Neural crest cell (in vitro differentiated cells): ENCODE data around the gene PDE11A. TPM values are rescaled to one million over a fixed set of nuclear protein-coding genes. Genes with fewer than 3 reads are reported as not detected.

Experiments used
- DNase-seq: peaks from one replicate; pipeline ENCODE4 v3.0.0; 2021; ENCODE audit warnings: low read depth, mixed read lengths, low spot score
- H3K27ac Mint-ChIP-seq: one replicate; pipeline ENCODE4 v1.8.0; 2021; ENCODE audit warnings: mild to moderate bottlenecking, mixed read lengths; ENCODE audit not compliant: unreplicated experiment
- H3K27me3 Mint-ChIP-seq: 2 replicates; pipeline ENCODE4 v1.8.0; 2021; ENCODE audit warnings: low read depth, mild to moderate bottlenecking, mixed read lengths
- H3K36me3 Mint-ChIP-seq: 2 replicates; pipeline ENCODE4 v1.8.0; 2021; ENCODE audit warnings: low read depth, mild to moderate bottlenecking, mixed read lengths
- H3K4me1 Mint-ChIP-seq: 2 replicates; pipeline ENCODE4 v1.8.0; 2021; ENCODE audit warnings: mixed read lengths
- H3K4me3 Mint-ChIP-seq: one replicate; pipeline ENCODE4 v1.8.0; 2021; ENCODE audit warnings: mild to moderate bottlenecking, mixed read lengths
- H3K9me3 Mint-ChIP-seq: 2 replicates; pipeline ENCODE4 v1.8.0; 2021; ENCODE audit warnings: mixed read lengths
- CTCF ChIP-seq: fragments of 200-600 bp; sonication (generic); conservative IDR thresholded peaks from 2 replicates; pipeline ENCODE4 v1.5.0; 2021; ENCODE audit warnings: antibody characterized with exemption, mild to moderate bottlenecking
- total RNA-seq: library from RNA; stranded (reverse); gene quantifications from 2 replicates; pipeline ENCODE4 v1.2.1, GENCODE V29; 2021

Gene PDE11A
- total RNA-seq, 1 donor from 2014 or later, result 0.28 TPM

GRCh38 chr2:177618255-177619253 is 454.0 kb downstream of the PDE11A start:
- Mint-ChIP-seq H3K4me3 (peak overlapping the region; percentile 95), H3K36me3 (peaks cover 5% of the 10 kb centered on the region), H3K27me3 (no peaks in the 10 kb centered on the region), H3K4me1 (peaks cover 25% of the 10 kb centered on the region), H3K9me3 (peaks cover 6% of the 10 kb centered on the region), H3K27ac (peak overlapping the region; percentile 100)
- peak; percentile 80 for DNase-seq
- no peak for TF ChIP-seq CTCF

- H3K36me3 Mint-ChIP-seq, result peaks cover 5% of the 10 kb centered on the region
- H3K27me3 Mint-ChIP-seq, result no peaks in the 10 kb centered on the region
- H3K4me3 Mint-ChIP-seq, result peak overlapping the region; percentile 95
- H3K4me1 Mint-ChIP-seq, result peaks cover 21% of the 10 kb centered on the region
- no peak for DNase-seq
- peaks cover 6% of the 10 kb centered on the region for H3K9me3 Mint-ChIP-seq
- no peak for TF ChIP-seq CTCF
- no peak overlapping the region for H3K27ac Mint-ChIP-seq
Observed at GRCh38 chr2:177617849-177618248, 454.7 kb downstream of the PDE11A start.

- no peak overlapping the region for H3K27ac Mint-ChIP-seq
- peaks cover 6% of the 10 kb centered on the region for H3K9me3 Mint-ChIP-seq
- peak overlapping the region; percentile 50 for H3K4me3 Mint-ChIP-seq
- H3K36me3 Mint-ChIP-seq, result peaks cover 5% of the 10 kb centered on the region
- H3K4me1 Mint-ChIP-seq, result peaks cover 10% of the 10 kb centered on the region
- DNase-seq, result no peak
- no peak for TF ChIP-seq CTCF
- no peaks in the 10 kb centered on the region for H3K27me3 Mint-ChIP-seq
Observed at GRCh38 chr2:177616731-177617130, 455.8 kb downstream of the PDE11A start.

GRCh38 chr2:177616066-177616465 is 456.5 kb downstream of the PDE11A start:
- Mint-ChIP-seq H3K4me3 (peak overlapping the region; percentile 45), H3K4me1 (peaks cover 5% of the 10 kb centered on the region), H3K27me3 (no peaks in the 10 kb centered on the region), H3K27ac (no peak overlapping the region), H3K36me3 (peaks cover 5% of the 10 kb centered on the region), H3K9me3 (peaks cover 6% of the 10 kb centered on the region)
- TF ChIP-seq CTCF, result no peak
- DNase-seq, result no peak

- H3K27me3 Mint-ChIP-seq, result peaks cover under 1% of the 10 kb centered on the region
- no peak overlapping the region for H3K4me3 Mint-ChIP-seq
- H3K9me3 Mint-ChIP-seq, result peaks cover 10% of the 10 kb centered on the region
- no peak overlapping the region for H3K27ac Mint-ChIP-seq
- TF ChIP-seq CTCF, result no peak
- no peaks in the 10 kb centered on the region for H3K4me1 Mint-ChIP-seq
- peaks cover 8% of the 10 kb centered on the region for H3K36me3 Mint-ChIP-seq
- DNase-seq, result no peak
Observed at GRCh38 chr2:177612659-177613058, 459.9 kb downstream of the PDE11A start.
